Ovary (tissue), 9 donors: ENCODE measurements around the gene TNNT3. TPM values are rescaled to one million over a fixed set of nuclear protein-coding genes. Genes with fewer than 3 reads are reported as not detected.

Experiments
- DNase-seq, 5 donors: peaks; one replicate each; pipeline ENCODE4 v3.0.0-alpha.2; 2019 to 2020
- H3K27ac ChIP-seq, 2 donors: fragments of 200-600 bp; one replicate each; pipeline versions ENCODE4 v1.5.1 to v1.8.0; 2019 to 2022
- H3K27me3 ChIP-seq: fragments of 200-600 bp; one replicate; pipeline ENCODE4 v1.8.0; 2022
- H3K36me3 ChIP-seq: fragments of 200-600 bp; sonication (generic); one replicate; pipeline ENCODE4 v1.5.1; 2019
- H3K4me1 ChIP-seq: one replicate; pipeline ENCODE4 v1.8.1; 2013; ENCODE audit warnings: mild to moderate bottlenecking, moderate library complexity; ENCODE audit not compliant: insufficient read depth
- H3K4me3 ChIP-seq: fragments of 200-600 bp; sonication (generic); one replicate; pipeline ENCODE4 v1.5.1; 2017
- H3K9me3 ChIP-seq, 2 donors: fragments of 200-600 bp in 1 of 2; sonication (generic) in 1 of 2; one replicate each; pipeline versions ENCODE4 v1.5.1 to v1.8.1; 2013 to 2019; ENCODE audit warnings: mild to moderate bottlenecking in 1 of 2, moderate library complexity in 1 of 2
- EP300 ChIP-seq: sonication (generic); formaldehyde crosslinking; IDR thresholded peaks from one replicate; pipeline ENCODE4 v1.6.1; 2017; ENCODE audit warnings: antibody characterized with exemption
- POLR2A ChIP-seq: fragments of 450-650 bp; IDR thresholded peaks from one replicate; pipeline ENCODE4 v1.6.1; 2017; ENCODE audit warnings: antibody characterized with exemption, mild to moderate bottlenecking, moderate library complexity
- WGBS, 3 donors: extraction: QIAGEN DNeasy Blood & Tissue Kit in 1 of 3; methylation state at CpG; one replicate each; pipeline versions ENCODE4 v1.1.5 to v1.1.7; 2013 to 2017; 5-methylcytosine and 5-hydroxymethylcytosine counted together
- intact Hi-C, 4 donors: fragments of 100-400 bp; cut with DNase I; formaldehyde crosslinking; loops; one replicate each; pipeline versions ENCODE4 v1.11.0 to v1.15.1; 2022 to 2023
- polyA plus RNA-seq, 2 donors: library from polyadenylated mRNA; stranded (reverse); fragments of 200-250 nt in 1 of 2; fragments of 350-450 nt in 1 of 2; fragmentation: Illumina TruSeq in 1 of 2; extraction: RNeasy Lipid Tissue Mini Kit (QIAGEN cat#74804) in 1 of 2; gene quantifications; one replicate each; pipeline ENCODE4 v1.2.3, GENCODE V29; 2013 to 2014
- total RNA-seq, 7 donors: library from RNA; depleted of rRNA in 2 of 7; stranded (reverse); fragments of >200 nt in 2 of 7; fragmentation: NEBNext Ultra II Directional in 3 of 7; extraction: Animal tissue kit (Norgen Biotek cat#: 25700) in 3 of 7; gene quantifications; one replicate each; pipeline versions ENCODE4 v1.1.0 to v1.2.4, GENCODE V29; 2016 to 2023
- TF ChIP-seq, protein P1 (sequence below), 3 donors: fragments of 450-650 bp in 2 of 3; fragments of 200-600 bp in 1 of 3; IDR thresholded peaks; one replicate each; pipeline versions ENCODE4 v1.5.1 to v1.8.0; 2016 to 2022; ENCODE audit warnings: antibody characterized with exemption in 3 of 3, mild to moderate bottlenecking in 1 of 3
- donor health status: DM: no; HTN: no; CAD: no; lungs with moderate emphysema.
- donor health status: DM: no; HTN: no; CAD: no.
- donor health status: Bipolar disorder and iron deficiency.
- donor health status: DM: yes; HTN: yes; CAD: no.
- donor health status: DM: no; HTN: no; CAD: no.
- donor health status: DM: yes; HTN: yes; CAD: no.

TNNT3 gene
- total and polyA plus RNA-seq, 9 donors = 0.22 to 9.0 (median 2.0) TPM; not detected in 3

DNA sequence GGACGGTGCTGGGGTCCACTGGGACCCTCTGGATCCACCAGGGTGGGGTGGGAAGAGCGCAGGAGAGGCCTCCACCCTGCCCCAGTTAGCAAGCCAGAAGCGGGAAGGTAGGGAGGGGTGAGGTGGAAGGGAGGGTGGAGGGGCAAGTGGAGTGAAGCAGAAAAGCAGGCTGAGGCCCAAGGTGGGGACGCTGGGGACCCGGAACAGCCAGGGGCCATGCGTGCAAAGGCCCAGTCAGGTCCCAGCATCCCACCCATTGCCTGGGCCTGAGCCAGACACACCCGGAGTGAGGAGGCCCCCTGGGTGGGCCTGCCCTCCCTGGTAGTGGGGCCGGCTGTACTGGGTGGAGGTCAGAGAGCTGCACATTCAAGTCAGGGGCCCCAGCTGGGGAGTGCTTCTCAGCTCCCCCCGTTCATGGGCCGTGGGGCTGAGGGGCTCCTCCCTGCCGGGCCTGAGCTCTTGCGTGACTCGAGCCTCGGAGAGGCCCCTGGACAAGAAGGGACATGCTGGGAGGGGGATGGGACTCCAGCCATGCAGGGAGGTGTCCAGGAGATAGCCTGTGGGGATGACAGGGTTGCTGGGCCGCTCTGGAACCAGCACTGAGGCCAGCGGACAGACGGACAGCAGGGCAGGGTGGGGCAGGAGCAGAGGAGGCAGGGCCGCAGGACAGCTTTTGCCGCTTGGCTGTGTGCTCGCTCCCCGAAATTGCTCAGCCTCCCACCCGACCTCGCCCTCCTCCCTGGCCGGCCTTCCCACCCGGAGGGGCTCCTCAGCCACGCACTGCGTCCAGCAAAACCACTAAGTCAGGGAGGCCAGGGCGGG lies 7.7 kb downstream of the TNNT3 start:
- Histone ChIP-seq H3K4me3 (no peak overlapping the region), H3K4me1 (peaks cover 2% of the 10 kb centered on the region), H3K27ac (no peak overlapping the region), H3K27me3 (no peaks in the 10 kb centered on the region), H3K9me3 (no peaks in the 10 kb centered on the region), H3K36me3 (no peaks in the 10 kb centered on the region)
- DNase-seq = peak in 1 of 5 donors; percentile 40
- no peak for TF ChIP-seq EP300
- TF ChIP-seq, protein P1, sequence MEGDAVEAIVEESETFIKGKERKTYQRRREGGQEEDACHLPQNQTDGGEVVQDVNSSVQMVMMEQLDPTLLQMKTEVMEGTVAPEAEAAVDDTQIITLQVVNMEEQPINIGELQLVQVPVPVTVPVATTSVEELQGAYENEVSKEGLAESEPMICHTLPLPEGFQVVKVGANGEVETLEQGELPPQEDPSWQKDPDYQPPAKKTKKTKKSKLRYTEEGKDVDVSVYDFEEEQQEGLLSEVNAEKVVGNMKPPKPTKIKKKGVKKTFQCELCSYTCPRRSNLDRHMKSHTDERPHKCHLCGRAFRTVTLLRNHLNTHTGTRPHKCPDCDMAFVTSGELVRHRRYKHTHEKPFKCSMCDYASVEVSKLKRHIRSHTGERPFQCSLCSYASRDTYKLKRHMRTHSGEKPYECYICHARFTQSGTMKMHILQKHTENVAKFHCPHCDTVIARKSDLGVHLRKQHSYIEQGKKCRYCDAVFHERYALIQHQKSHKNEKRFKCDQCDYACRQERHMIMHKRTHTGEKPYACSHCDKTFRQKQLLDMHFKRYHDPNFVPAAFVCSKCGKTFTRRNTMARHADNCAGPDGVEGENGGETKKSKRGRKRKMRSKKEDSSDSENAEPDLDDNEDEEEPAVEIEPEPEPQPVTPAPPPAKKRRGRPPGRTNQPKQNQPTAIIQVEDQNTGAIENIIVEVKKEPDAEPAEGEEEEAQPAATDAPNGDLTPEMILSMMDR (IDR thresholded peaks at IDR 0.05) = no peak
- no peak for TF ChIP-seq POLR2A
- WGBS, 3 donors = 70 to 82% (median 81%) methylated on average over 26 to 28 of the region's 28 CpGs
- intact Hi-C loops = loop anchor here in 2 of 4 donors (10.0 kb wide), 3 partner anchors 218 to 232 kb away; partner anchors contain the start of gene KRTAP5-6 (in 1 of the 2)

DNA sequence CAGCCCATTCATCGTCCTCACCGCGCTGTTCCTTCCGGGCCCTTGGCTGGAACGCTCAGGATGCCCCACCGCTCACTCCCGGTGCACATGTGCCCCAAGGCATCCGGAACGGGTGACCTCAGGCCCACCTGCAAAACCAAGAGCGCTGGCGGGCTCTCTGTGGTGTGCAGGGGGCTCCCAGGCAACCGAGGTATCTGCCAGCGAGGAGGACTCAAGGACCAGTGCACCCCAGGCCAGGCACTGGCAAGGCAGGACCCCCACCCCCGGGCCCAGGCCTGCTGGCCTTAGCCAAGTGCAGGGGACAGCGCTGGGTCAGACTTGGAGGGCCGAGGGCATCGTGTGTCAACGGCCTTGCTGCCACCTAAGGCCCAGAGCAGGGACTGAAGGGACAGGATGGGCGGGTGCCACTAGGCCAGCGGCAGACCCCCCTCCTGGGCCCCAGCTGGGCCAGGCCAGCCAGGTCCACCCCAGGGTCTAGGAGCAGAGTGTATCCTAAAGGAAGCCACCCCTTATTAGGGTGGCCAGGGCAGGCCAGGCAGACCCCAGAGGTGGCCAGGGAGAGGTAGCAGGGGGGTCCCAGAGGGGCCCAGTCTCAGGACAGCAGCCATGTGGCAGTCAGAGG lies 8.5 kb downstream of the TNNT3 start:
- intact Hi-C loops = loop anchor here in 2 of 4 donors (10.0 kb wide), 3 partner anchors 217 to 233 kb away; partner anchors contain the start of gene KRTAP5-6 (in 1 of the 2)
- H3K36me3 ChIP-seq = no peaks in the 10 kb centered on the region

DNA sequence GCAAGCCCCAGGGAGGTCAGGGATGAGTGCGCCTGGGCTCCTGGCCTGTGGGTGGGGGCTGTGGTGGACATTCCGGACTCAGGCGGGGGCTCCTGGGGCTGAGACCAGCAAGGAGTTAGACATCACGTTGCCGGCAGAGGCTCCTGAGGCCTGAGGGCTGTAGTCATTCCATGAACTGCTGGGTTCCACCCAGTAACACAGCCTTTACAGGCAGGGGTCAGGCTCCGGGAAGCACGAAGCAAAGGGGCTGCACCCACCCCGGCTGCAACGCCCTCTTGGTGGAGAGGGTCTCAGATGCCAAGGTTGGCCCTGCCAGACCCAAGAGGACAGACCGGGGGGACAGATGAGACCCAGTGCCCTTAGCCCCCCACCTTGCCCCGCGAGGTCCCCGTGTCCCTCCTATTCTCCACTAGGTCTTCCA lies 9.0 kb downstream of the TNNT3 start:
- intact Hi-C loops = loop anchor here in 2 of 4 donors (10.0 kb wide), 3 partner anchors 216 to 234 kb away; partner anchors contain the start of gene KRTAP5-6 (in 1 of the 2)
- Histone ChIP-seq H3K9me3 (no peaks in the 10 kb centered on the region), H3K27me3 (no peaks in the 10 kb centered on the region), H3K4me1 (peaks cover 2% of the 10 kb centered on the region), H3K27ac (no peak overlapping the region), H3K4me3 (no peak overlapping the region), H3K36me3 (no peaks in the 10 kb centered on the region)
- DNase-seq = peak in 1 of 5 donors; percentile 36
- WGBS, 3 donors = 82 to 92% (median 90%) methylated on average over 13 of the region's 13 CpGs
- no peak for TF ChIP-seq EP300
- no peak for TF ChIP-seq POLR2A
- TF ChIP-seq, protein P1 (IDR thresholded peaks at IDR 0.05) = no peak

More for the DNA sequence above, 8.5 kb downstream of the TNNT3 start:
- 78 to 95% (median 91%) methylated on average over 20 of the region's 20 CpGs for WGBS, 3 donors
- no peak for DNase-seq
- no peak overlapping the region for H3K4me3 ChIP-seq
- H3K4me1 ChIP-seq = peaks cover 2% of the 10 kb centered on the region
- no peaks in the 10 kb centered on the region for H3K27me3 ChIP-seq
- H3K9me3 ChIP-seq = no peaks in the 10 kb centered on the region
- H3K27ac ChIP-seq = no peak overlapping the region
- TF ChIP-seq, protein P1 (IDR thresholded peaks at IDR 0.05) = no peak
- TF ChIP-seq EP300 (no peak), POLR2A (no peak)

DNA sequence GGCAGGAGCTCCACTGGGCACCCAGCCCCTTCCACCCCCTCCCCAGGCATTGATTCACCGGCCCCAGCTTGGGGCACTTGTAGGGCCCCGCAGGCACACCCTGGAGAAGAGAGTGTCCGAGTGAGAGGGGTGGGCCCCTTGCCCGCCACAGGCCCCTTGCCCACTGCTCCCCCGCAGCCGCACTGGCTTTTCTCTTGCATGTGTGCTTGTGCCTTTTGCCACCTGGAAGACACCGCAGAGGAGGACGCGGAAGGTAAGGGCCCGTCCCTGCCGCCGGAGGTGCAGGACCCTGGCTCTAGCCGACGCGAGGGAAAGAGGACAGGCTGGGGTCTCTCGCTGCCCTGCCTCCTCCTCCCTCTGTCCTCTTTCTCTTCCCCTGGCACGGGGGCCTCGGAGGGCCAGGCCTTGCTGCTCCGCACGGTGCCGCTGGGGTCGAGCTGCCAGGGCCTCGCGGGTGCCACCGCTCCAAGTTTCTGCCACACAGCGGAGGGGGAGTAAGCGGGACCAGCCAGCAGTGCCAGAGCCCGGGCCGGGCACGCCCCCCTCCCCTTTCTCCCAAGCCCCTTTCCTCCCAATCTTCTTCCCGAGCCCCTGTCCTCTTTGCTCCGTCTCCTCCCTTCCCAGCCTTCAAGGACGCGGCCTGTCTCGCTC lies 9.5 kb downstream of the TNNT3 start:
- WGBS, 3 donors = 86 to 88% (median 88%) methylated on average over 33 to 35 of the region's 35 CpGs
- Histone ChIP-seq H3K9me3 (no peaks in the 10 kb centered on the region), H3K4me3 (no peak overlapping the region), H3K27ac (no peak overlapping the region), H3K27me3 (no peaks in the 10 kb centered on the region), H3K4me1 (peaks cover 2% of the 10 kb centered on the region), H3K36me3 (no peaks in the 10 kb centered on the region)
- intact Hi-C loops = loop anchor here in 2 of 4 donors (10.0 kb wide), 3 partner anchors 216 to 234 kb away; partner anchors contain the start of gene KRTAP5-6 (in 1 of the 2)
- peak in 1 of 5 donors; percentile 34 for DNase-seq
- TF ChIP-seq POLR2A (no peak), EP300 (no peak)
- TF ChIP-seq, protein P1 (IDR thresholded peaks at IDR 0.05) = no peak
